K562 (cell line): ENCODE measurements around the gene SALL3. TPM values are rescaled to one million over a fixed set of nuclear protein-coding genes. Genes with fewer than 3 reads are reported as not detected.

Experiments
- CGGBP1 ChIP-seq: fragments of 250-450 bp; sonication (Bioruptor Pico); IDR thresholded peaks from 2 replicates; pipeline ENCODE4 v1.9.0; 2021; ENCODE audit warnings: mild to moderate bottlenecking
- GTF2F1 ChIP-seq: IDR thresholded peaks from 2 replicates; pipeline ENCODE4 v1.6.1; 2011; ENCODE audit warnings: low read depth, low read length, improper control_type of control experiment
- HINFP ChIP-seq: fragments of 450-650 bp; conservative IDR thresholded peaks from 2 replicates; pipeline ENCODE4 v1.6.1; 2016; ENCODE audit warnings: missing genetic modification characterization, low read depth, mild to moderate bottlenecking, control low read depth, missing compliant biosample characterization
- MAFK ChIP-seq: IDR thresholded peaks from 2 replicates; pipeline ENCODE4 v1.6.1; 2011; ENCODE audit warnings: low read length, improper control_type of control experiment
- ZBTB40 ChIP-seq, 2 experiments: fragments of 450-650 bp in 1 of 2; sonication (generic) in 1 of 2; formaldehyde crosslinking in 1 of 2; IDR thresholded peaks; 2 replicates each; pipeline versions ENCODE4 v1.7.1 to v1.9.0; 2016 to 2022; ENCODE audit warnings: inconsistent platforms in 1 of 2, mild to moderate bottlenecking in 1 of 2, missing genetic modification reagents in 1 of 2
- ZBTB5 ChIP-seq: fragments of 450-650 bp; IDR thresholded peaks from 2 replicates; pipeline ENCODE4 v1.6.1; 2017; ENCODE audit warnings: antibody characterized with exemption
- polyA plus RNA-seq, 8 experiments: library from polyadenylated mRNA; depleted of rRNA in 4 of 8; stranded (reverse) in 5 of 8; unstranded in 3 of 8; fragments of >200 nt; fragmentation: Nextera tagmentation in 2 of 8; fragmentation: Illumina TruSeq in 1 of 8; extraction: Ambion mirVana in 2 of 8; extraction: Trizol in 1 of 8; gene quantifications; 2 replicates each; pipeline versions ENCODE4 v1.2.1 to v1.2.3, GENCODE V29; 2011 to 2014; ENCODE audit warnings: inconsistent platforms in 1 of 8, missing spikeins in 1 of 8
- total RNA-seq, 7 experiments: library from RNA; depleted of rRNA in 6 of 7; stranded (reverse); fragments of >200 nt in 6 of 7; fragmentation: Illumina TruSeq in 2 of 7; extraction: Trizol in 2 of 7; gene quantifications; 2 replicates each; pipeline versions ENCODE4 v1.2.1 to v1.2.3, GENCODE V29; 2011 to 2021; ENCODE audit warnings: low replicate concordance in 1 of 7

The SALL3 gene
- total and polyA plus RNA-seq, 9 of the 15 experiments (the other 6 are each of a cell fraction or from before 2014, with no cell fraction given) = not detected

GRCh38 chr18:79011300-79011870, 31.8 kb downstream of the SALL3 start (continued):
- TF ChIP-seq MAFK (no peak), HINFP (tag) (no peak), ZBTB40 (IDR thresholded peaks at IDR 0.05) (no peak), ZBTB40 (CRISPR knock-in tag; IDR thresholded peaks at IDR 0.05) (no peak), GTF2F1 (no peak), CGGBP1 (no peak), ZBTB5 (no peak)
- TF ChIP-seq, all 486 proteins: peak for 0
